HEK293 (cell line): ENCODE data around the gene BDNF.

Experiments
- BCL11A ChIP-seq: fragments of 450-650 bp; formaldehyde crosslinking; IDR thresholded peaks from 2 replicates; pipeline ENCODE4 v1.5.1; 2016; ENCODE audit warnings: low read depth, missing biosample characterization, missing genetic modification characterization
- GLI2 ChIP-seq: fragments of 450-650 bp; formaldehyde crosslinking; IDR thresholded peaks from 2 replicates; pipeline ENCODE4; 2017; ENCODE audit warnings: missing biosample characterization, missing genetic modification characterization, low read depth, borderline replicate concordance
- SP2 ChIP-seq: fragments of 450-650 bp; formaldehyde crosslinking; IDR thresholded peaks from 2 replicates; pipeline ENCODE4 v1.5.1; 2016; ENCODE audit warnings: missing biosample characterization, missing genetic modification characterization
- ZNF133 ChIP-seq: fragments of 450-650 bp; formaldehyde crosslinking; IDR thresholded peaks from 2 replicates; pipeline ENCODE4 v1.5.1; 2016; ENCODE audit warnings: missing biosample characterization, missing genetic modification characterization
- ZNF292 ChIP-seq: fragments of 450-650 bp; formaldehyde crosslinking; IDR thresholded peaks from 2 replicates; pipeline ENCODE4 v1.5.1; 2016; ENCODE audit warnings: low read depth, missing biosample characterization, missing genetic modification characterization, borderline replicate concordance
- ZNF426 ChIP-seq: fragments of 450-650 bp; formaldehyde crosslinking; IDR thresholded peaks from 2 replicates; pipeline ENCODE4 v1.5.1; 2017; ENCODE audit warnings: missing biosample characterization, missing genetic modification characterization, mild to moderate bottlenecking, inconsistent platforms, moderate library complexity
- ZNF549 ChIP-seq: fragments of 450-650 bp; IDR thresholded peaks from 2 replicates; pipeline ENCODE4 v1.5.1; 2018; ENCODE audit warnings: missing biosample characterization, missing genetic modification characterization, mild to moderate bottlenecking, inconsistent platforms, moderate library complexity
- ZNF571 ChIP-seq: fragments of 450-650 bp; formaldehyde crosslinking; IDR thresholded peaks from 2 replicates; pipeline ENCODE4 v1.5.0; 2017; ENCODE audit warnings: missing biosample characterization, missing genetic modification characterization
- ZNF624 ChIP-seq: fragments of 450-650 bp; formaldehyde crosslinking; IDR thresholded peaks from 2 replicates; pipeline ENCODE4 v1.5.1; 2017; ENCODE audit warnings: missing biosample characterization, missing genetic modification characterization
- ZNF629 ChIP-seq: fragments of 450-650 bp; formaldehyde crosslinking; IDR thresholded peaks from 2 replicates; pipeline ENCODE4 v1.5.1; 2017; ENCODE audit warnings: missing biosample characterization, missing genetic modification characterization
- ZSCAN30 ChIP-seq: fragments of 450-650 bp; IDR thresholded peaks from 2 replicates; pipeline ENCODE4 v1.5.1; 2018; ENCODE audit warnings: missing biosample characterization, mild to moderate bottlenecking, missing genetic modification characterization, moderate library complexity
- TF ChIP-seq, protein P1 (sequence below): fragments of 450-650 bp; formaldehyde crosslinking; IDR thresholded peaks from 2 replicates; pipeline ENCODE4 v1.5.1; 2016; ENCODE audit warnings: missing biosample characterization, missing genetic modification characterization, low read depth
- TF ChIP-seq, protein P2 (sequence below): fragments of 450-650 bp; formaldehyde crosslinking; IDR thresholded peaks from 2 replicates; pipeline ENCODE4 v1.5.1; 2016; ENCODE audit warnings: missing biosample characterization, missing genetic modification characterization
- TF ChIP-seq, protein P3 (sequence below): fragments of 450-650 bp; formaldehyde crosslinking; IDR thresholded peaks from 2 replicates; pipeline ENCODE4 v1.5.1; 2016; ENCODE audit warnings: missing biosample characterization, missing genetic modification characterization

DNA sequence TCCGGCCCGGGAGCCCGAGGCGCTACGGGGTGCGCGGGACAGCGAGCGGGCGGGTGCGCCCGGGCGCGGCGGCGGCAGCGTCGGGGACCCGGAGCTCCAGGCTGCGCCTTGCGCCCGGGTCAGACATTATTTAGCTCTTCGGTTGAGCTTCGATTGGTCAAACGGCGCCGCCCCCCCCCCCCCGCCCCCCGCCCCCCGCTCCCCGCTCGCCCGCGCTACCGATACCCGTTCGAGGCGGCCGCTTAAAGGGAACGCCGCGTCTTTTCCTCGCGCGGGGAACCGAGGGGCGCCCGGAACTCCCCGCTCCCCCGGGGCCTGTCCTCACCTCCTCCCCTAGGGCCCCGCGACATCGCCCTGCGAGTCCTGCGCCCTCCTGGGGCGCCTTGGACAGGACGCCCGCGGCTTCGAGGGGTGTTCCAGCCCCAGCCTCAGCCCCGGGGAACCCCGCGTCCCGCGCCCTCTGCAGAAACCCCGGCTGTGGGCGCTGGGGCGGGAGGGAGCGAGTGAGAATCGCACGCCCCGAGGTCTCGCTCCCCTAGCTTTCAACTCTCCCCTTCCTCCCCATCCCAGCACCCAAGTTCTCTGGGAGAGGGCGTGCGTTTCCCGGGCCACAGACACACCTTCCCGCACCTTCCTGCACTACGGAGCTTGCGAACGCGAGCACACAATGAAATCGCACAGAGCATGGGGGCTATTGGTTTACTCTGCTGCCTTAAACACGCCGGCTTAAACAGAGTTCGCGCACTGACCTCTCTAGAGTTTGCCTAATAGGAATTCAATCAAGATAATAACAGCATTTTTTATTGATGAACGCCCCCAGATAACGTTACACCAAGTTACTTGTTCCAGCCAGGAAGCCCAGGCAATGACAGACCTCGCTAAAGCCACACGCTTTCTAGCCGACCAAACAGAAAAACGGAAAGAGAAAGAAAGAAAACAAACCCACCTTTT lies at the start of gene BDNF:
- TF ChIP-seq ZNF292 (tag by site-specific recombination) (no peak), ZNF133 (tag by site-specific recombination) (no peak), ZNF549 (tag by site-specific recombination) (no peak), ZNF426 (tag by site-specific recombination) (no peak), ZSCAN30 (no peak), ZNF629 (no peak), ZNF624 (no peak), BCL11A (tag by site-specific recombination) (no peak), SP2 (tag by site-specific recombination) (peak; percentile 21; the same call in 1 of the 2 replicates), ZNF571 (tag by site-specific recombination) (no peak), GLI2 (tag by site-specific recombination) (no peak)
- TF ChIP-seq, protein P1, sequence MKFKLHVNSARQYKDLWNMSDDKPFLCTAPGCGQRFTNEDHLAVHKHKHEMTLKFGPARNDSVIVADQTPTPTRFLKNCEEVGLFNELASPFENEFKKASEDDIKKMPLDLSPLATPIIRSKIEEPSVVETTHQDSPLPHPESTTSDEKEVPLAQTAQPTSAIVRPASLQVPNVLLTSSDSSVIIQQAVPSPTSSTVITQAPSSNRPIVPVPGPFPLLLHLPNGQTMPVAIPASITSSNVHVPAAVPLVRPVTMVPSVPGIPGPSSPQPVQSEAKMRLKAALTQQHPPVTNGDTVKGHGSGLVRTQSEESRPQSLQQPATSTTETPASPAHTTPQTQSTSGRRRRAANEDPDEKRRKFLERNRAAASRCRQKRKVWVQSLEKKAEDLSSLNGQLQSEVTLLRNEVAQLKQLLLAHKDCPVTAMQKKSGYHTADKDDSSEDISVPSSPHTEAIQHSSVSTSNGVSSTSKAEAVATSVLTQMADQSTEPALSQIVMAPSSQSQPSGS (tag by site-specific recombination) = no peak
- TF ChIP-seq, protein P2, sequence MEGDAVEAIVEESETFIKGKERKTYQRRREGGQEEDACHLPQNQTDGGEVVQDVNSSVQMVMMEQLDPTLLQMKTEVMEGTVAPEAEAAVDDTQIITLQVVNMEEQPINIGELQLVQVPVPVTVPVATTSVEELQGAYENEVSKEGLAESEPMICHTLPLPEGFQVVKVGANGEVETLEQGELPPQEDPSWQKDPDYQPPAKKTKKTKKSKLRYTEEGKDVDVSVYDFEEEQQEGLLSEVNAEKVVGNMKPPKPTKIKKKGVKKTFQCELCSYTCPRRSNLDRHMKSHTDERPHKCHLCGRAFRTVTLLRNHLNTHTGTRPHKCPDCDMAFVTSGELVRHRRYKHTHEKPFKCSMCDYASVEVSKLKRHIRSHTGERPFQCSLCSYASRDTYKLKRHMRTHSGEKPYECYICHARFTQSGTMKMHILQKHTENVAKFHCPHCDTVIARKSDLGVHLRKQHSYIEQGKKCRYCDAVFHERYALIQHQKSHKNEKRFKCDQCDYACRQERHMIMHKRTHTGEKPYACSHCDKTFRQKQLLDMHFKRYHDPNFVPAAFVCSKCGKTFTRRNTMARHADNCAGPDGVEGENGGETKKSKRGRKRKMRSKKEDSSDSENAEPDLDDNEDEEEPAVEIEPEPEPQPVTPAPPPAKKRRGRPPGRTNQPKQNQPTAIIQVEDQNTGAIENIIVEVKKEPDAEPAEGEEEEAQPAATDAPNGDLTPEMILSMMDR (tag by site-specific recombination) = no peak
- TF ChIP-seq, protein P3, sequence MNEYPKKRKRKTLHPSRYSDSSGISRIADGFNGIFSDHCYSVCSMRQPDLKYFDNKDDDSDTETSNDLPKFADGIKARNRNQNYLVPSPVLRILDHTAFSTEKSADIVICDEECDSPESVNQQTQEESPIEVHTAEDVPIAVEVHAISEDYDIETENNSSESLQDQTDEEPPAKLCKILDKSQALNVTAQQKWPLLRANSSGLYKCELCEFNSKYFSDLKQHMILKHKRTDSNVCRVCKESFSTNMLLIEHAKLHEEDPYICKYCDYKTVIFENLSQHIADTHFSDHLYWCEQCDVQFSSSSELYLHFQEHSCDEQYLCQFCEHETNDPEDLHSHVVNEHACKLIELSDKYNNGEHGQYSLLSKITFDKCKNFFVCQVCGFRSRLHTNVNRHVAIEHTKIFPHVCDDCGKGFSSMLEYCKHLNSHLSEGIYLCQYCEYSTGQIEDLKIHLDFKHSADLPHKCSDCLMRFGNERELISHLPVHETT = no peak
